GM13977 (cell line): ENCODE measurements around the gene MCCD1.

Experiments used
- DNase-seq: peaks from one replicate; pipeline ENCODE4 v3.0.0; 2012; ENCODE audit warnings: low spot score
- CTCF ChIP-seq: IDR thresholded peaks from 2 replicates; pipeline ENCODE4 v1.5.1; 2012; ENCODE audit warnings: mild to moderate bottlenecking, control low read depth; ENCODE audit not compliant: insufficient read depth; ENCODE audit errors: extremely low read depth, missing control alignments
- in situ Hi-C: fragments of 300-500 bp; cut with MboI; formaldehyde crosslinking; loops from one replicate; pipeline ENCODE4 v1.12.0; 2022; ENCODE audit warnings: low sequenced_read_pairs, low pct_unique_long_range_greater_than_20kb, mixed read lengths, inconsistent platforms; ENCODE audit not compliant: unreplicated experiment

The MCCD1 gene

GRCh38 chr6:31557443-31558317 is 28.9 kb downstream of the MCCD1 start:
- no peak for TF ChIP-seq CTCF
- in situ Hi-C loops, result no loop called here

GRCh38 chr6:31558318-31558625 is 29.5 kb downstream of the MCCD1 start:
- TF ChIP-seq CTCF, result no peak
- DNase-seq, result no peak
- in situ Hi-C loops, result no loop called here

More at GRCh38 chr6:31557443-31558317, 28.9 kb downstream of the MCCD1 start:
- DNase-seq, result no peak

GRCh38 chr6:31558631-31559500 is 30.1 kb downstream of the MCCD1 start:
- no peak for TF ChIP-seq CTCF
- in situ Hi-C loops, result no loop called here
- DNase-seq, result peak; percentile 74

- in situ Hi-C loops, result no loop called here
- no peak for TF ChIP-seq CTCF
- DNase-seq, result no peak
Observed at GRCh38 chr6:31559606-31559957, 30.8 kb downstream of the MCCD1 start.

- in situ Hi-C loops, result no loop called here
- no peak for TF ChIP-seq CTCF
- peak; percentile 71 for DNase-seq
Observed at GRCh38 chr6:31559958-31560696, 31.4 kb downstream of the MCCD1 start.

GRCh38 chr6:31560697-31561058 is 31.9 kb downstream of the MCCD1 start:
- DNase-seq, result no peak
- TF ChIP-seq CTCF, result no peak
- in situ Hi-C loops, result no loop called here
